Measurements from ENCODE around the gene GTPBP6.

- TF ChIP-seq CTCF (IDR thresholded peaks at IDR 0.05) (no peak), POLR2A (IDR thresholded peaks at IDR 0.05) (no peak)
Observed at GRCh38 chrX:262381-262909, 56.2 kb downstream of the GTPBP6 start.

Data from uterus (tissue), 2 donors.